IMR-90 (cell line): ENCODE results near the gene TMEM163. TPM values are rescaled to one million over a fixed set of nuclear protein-coding genes. Genes with fewer than 3 reads are reported as not detected.

Experiments
- ATAC-seq: fragments of 200-7000 bp; cut with Tn5 transposase; 2 replicates; pipeline ENCODE4 v1.9.1; 2020; ENCODE audit warnings: low read depth, mild to moderate bottlenecking, moderate library complexity
- BruUV-seq: library from RNA; stranded (reverse); fragments of 400-500 nt; replicated peaks from 2 replicates; lab custom pipeline; 2021; lab: Mats Ljungman, UMichigan
- CTCF ChIA-PET: fragments of 300-600 bp; formaldehyde crosslinking; extraction: SDS; loops from one replicate; lab custom pipeline; 2021; ENCODE audit warnings: antibody characterized with exemption; lab: Yijun Ruan, JAX
- POLR2A ChIA-PET: fragments of 300-600 bp; sonication (Branson Sonifier 250); formaldehyde crosslinking; loops from one replicate; lab custom pipeline; 2022; ENCODE audit warnings: antibody characterized with exemption; ENCODE audit not compliant: unreplicated experiment; lab: Charles Lee
- DNase-seq: peaks from one replicate; pipeline ENCODE4 v3.0.0; 2013
- H2AFZ ChIP-seq: replicated peaks from 2 replicates; pipeline ENCODE3; 2013; ENCODE audit warnings: low read length, mild to moderate bottlenecking; ENCODE audit not compliant: poor library complexity
- H2AK5ac ChIP-seq: 2 replicates; pipeline ENCODE4 v1.6.1; 2013; ENCODE audit warnings: low read depth, low read length, inconsistent platforms
- H2AK9ac ChIP-seq: replicated peaks from 2 replicates; pipeline ENCODE3; 2013; ENCODE audit warnings: mild to moderate bottlenecking, low read depth, low read length, moderate library complexity; ENCODE audit not compliant: poor library complexity
- H2BK120ac ChIP-seq: 2 replicates; pipeline ENCODE4 v1.6.1; 2013; ENCODE audit warnings: low read depth, low read length, inconsistent platforms
- H2BK15ac ChIP-seq: 3 replicates; pipeline ENCODE4 v1.6.1; 2013; ENCODE audit warnings: low read depth, low read length, inconsistent platforms
- H2BK20ac ChIP-seq: 2 replicates; pipeline ENCODE4 v1.6.1; 2013; ENCODE audit warnings: low read depth, mild to moderate bottlenecking, inconsistent platforms, low read length, moderate library complexity
- H2BK5ac ChIP-seq: 2 replicates; pipeline ENCODE4 v1.6.1; 2013; ENCODE audit warnings: mild to moderate bottlenecking, low read depth, low read length, inconsistent platforms; ENCODE audit not compliant: poor library complexity, severe bottlenecking
- H3K14ac ChIP-seq: replicated peaks from 2 replicates; pipeline ENCODE4 v1.6.1; 2013; ENCODE audit warnings: low read depth, low read length, inconsistent platforms
- H3K18ac ChIP-seq: 2 replicates; pipeline ENCODE4 v1.6.1; 2013; ENCODE audit warnings: low read depth, low read length, control low read depth
- H3K23ac ChIP-seq: 2 replicates; pipeline ENCODE4 v1.6.1; 2013; ENCODE audit warnings: low read depth, low read length, inconsistent platforms
- H3K27ac ChIP-seq: 2 replicates; pipeline ENCODE4 v1.5.1; 2013; ENCODE audit warnings: mild to moderate bottlenecking, control low read depth, low read length; ENCODE audit not compliant: insufficient read depth
- H3K27me3 ChIP-seq: 2 replicates; pipeline ENCODE4 v1.6.1; 2013; ENCODE audit warnings: low read length; ENCODE audit not compliant: control insufficient read depth, insufficient read depth
- H3K36me3 ChIP-seq: 2 replicates; pipeline ENCODE4 v1.6.1; 2013; ENCODE audit warnings: low read length, mixed read lengths; ENCODE audit not compliant: control insufficient read depth, insufficient read depth
- H3K4ac ChIP-seq: 2 replicates; pipeline ENCODE4 v1.6.1; 2013; ENCODE audit warnings: low read depth, low read length, inconsistent platforms
- H3K4me1 ChIP-seq: 2 replicates; pipeline ENCODE4 v1.6.1; 2013; ENCODE audit warnings: low read length, mixed read lengths; ENCODE audit not compliant: control insufficient read depth, insufficient read depth
- H3K4me2 ChIP-seq: 2 replicates; pipeline ENCODE4 v1.6.1; 2013; ENCODE audit warnings: low read depth, mild to moderate bottlenecking, control low read depth, low read length, moderate library complexity
- H3K4me3 ChIP-seq: 2 replicates; pipeline ENCODE4 v1.5.1; 2013; ENCODE audit warnings: low read depth, mild to moderate bottlenecking, control low read depth, low read length, moderate library complexity; ENCODE audit not compliant: insufficient read depth
- H3K56ac ChIP-seq: 2 replicates; pipeline ENCODE4 v1.6.1; 2013; ENCODE audit warnings: low read length, inconsistent platforms; ENCODE audit not compliant: insufficient read depth; ENCODE audit errors: extremely low read depth
- H3K79me1 ChIP-seq, 2 experiments: 2 replicates each; pipeline ENCODE4 v1.6.1; 2013; ENCODE audit warnings: low read length in 2 of 2, inconsistent platforms in 1 of 2, low read depth in 1 of 2
- H3K9ac ChIP-seq: 2 replicates; pipeline ENCODE4 v1.6.1; 2013; ENCODE audit warnings: low read depth, low read length, control low read depth
- H3K9me1 ChIP-seq: 2 replicates; pipeline ENCODE4 v1.6.1; 2013; ENCODE audit warnings: low read length, inconsistent platforms; ENCODE audit not compliant: insufficient read depth
- H3K9me3 ChIP-seq: 2 replicates; pipeline ENCODE4 v1.6.1; 2013; ENCODE audit warnings: low read length; ENCODE audit not compliant: control insufficient read depth, insufficient read depth
- H4K20me1 ChIP-seq: 2 replicates; pipeline ENCODE4 v1.6.1; 2013; ENCODE audit warnings: low read length, inconsistent platforms; ENCODE audit not compliant: insufficient read depth
- H4K5ac ChIP-seq: 2 replicates; pipeline ENCODE4 v1.6.1; 2013; ENCODE audit warnings: mild to moderate bottlenecking, low read depth, low read length, control low read depth
- H4K8ac ChIP-seq, 2 experiments: 2 replicates each; pipeline ENCODE4 v1.6.1; 2013; ENCODE audit warnings: low read depth in 2 of 2, low read length in 2 of 2, control low read depth in 1 of 2, inconsistent platforms in 1 of 2
- H4K91ac ChIP-seq: 2 replicates; pipeline ENCODE4 v1.6.1; 2013; ENCODE audit warnings: low read depth, low read length, inconsistent platforms; ENCODE audit not compliant: insufficient read depth
- BHLHE40 ChIP-seq: fragments of 150-350 bp; IDR thresholded peaks from 2 replicates; pipeline ENCODE4 v1.6.1; 2016; ENCODE audit warnings: mild to moderate bottlenecking, low read depth, low read length
- CEBPB ChIP-seq: IDR thresholded peaks from 2 replicates; pipeline ENCODE4 v1.6.1; 2012; ENCODE audit warnings: low read depth, low read length, improper control_type of control experiment
- CHD1 ChIP-seq: IDR thresholded peaks from 2 replicates; pipeline ENCODE4 v1.6.1; 2012; ENCODE audit warnings: low read depth, low read length, improper control_type of control experiment
- FOS ChIP-seq: fragments of 150-350 bp; IDR thresholded peaks from 2 replicates; pipeline ENCODE4 v1.6.1; 2016; ENCODE audit warnings: low read depth, low read length
- MAFK ChIP-seq: IDR thresholded peaks from 2 replicates; pipeline ENCODE4 v1.6.1; 2012; ENCODE audit warnings: low read depth, low read length, improper control_type of control experiment
- MAZ ChIP-seq: IDR thresholded peaks from 2 replicates; pipeline ENCODE4 v1.6.1; 2012; ENCODE audit warnings: low read depth, mild to moderate bottlenecking, low read length, improper control_type of control experiment, moderate library complexity, borderline replicate concordance
- MXI1 ChIP-seq: IDR thresholded peaks from 2 replicates; pipeline ENCODE4 v1.6.1; 2012; ENCODE audit warnings: low read depth, mild to moderate bottlenecking, low read length, moderate library complexity, borderline replicate concordance
- NFE2L2 ChIP-seq: fragments of 150-350 bp; IDR thresholded peaks from 2 replicates; pipeline ENCODE4 v1.6.1; 2016; ENCODE audit warnings: low read depth, mild to moderate bottlenecking, low read length
- POLR2A ChIP-seq: IDR thresholded peaks from 2 replicates; pipeline ENCODE4 v1.6.1; 2012; ENCODE audit warnings: mild to moderate bottlenecking, low read depth, low read length
- RAD21 ChIP-seq: IDR thresholded peaks from 2 replicates; pipeline ENCODE4 v1.6.1; 2012; ENCODE audit warnings: low read length, improper control_type of control experiment
- RCOR1 ChIP-seq: IDR thresholded peaks from 2 replicates; pipeline ENCODE4 v1.6.1; 2012; ENCODE audit warnings: mild to moderate bottlenecking, low read length, improper control_type of control experiment; ENCODE audit not compliant: insufficient replicate concordance
- RFX5 ChIP-seq: IDR thresholded peaks from 2 replicates; pipeline ENCODE4 v1.8.0; 2012; ENCODE audit warnings: low read depth, mild to moderate bottlenecking, low read length, moderate library complexity
- SMC3 ChIP-seq: fragments of 150-350 bp; IDR thresholded peaks from 2 replicates; pipeline ENCODE4 v1.6.1; 2016; ENCODE audit warnings: low read depth, mild to moderate bottlenecking, antibody characterized with exemption, low read length, moderate library complexity
- WGBS, 2 experiments: methylation state at CpG; one replicate each; pipeline versions ENCODE4 v1.1.5 to v1.1.7; 2013; ENCODE audit warnings: missing lambda C conversion rate in 2 of 2; ENCODE audit not compliant: insufficient read length in 1 of 2; ENCODE audit errors: extremely low coverage in 2 of 2; 5-methylcytosine and 5-hydroxymethylcytosine counted together
- dilution Hi-C: fragments of 300-500 bp; cut with HindIII; formaldehyde crosslinking; loops from one replicate; pipeline ENCODE4 v1.14.3; 2018; ENCODE audit warnings: low sequenced_read_pairs; ENCODE audit not compliant: unreplicated experiment
- in situ Hi-C: fragments of 300-500 bp; cut with MboI; formaldehyde crosslinking; loops from 3 replicates; pipeline ENCODE4 v1.14.3; 2019; ENCODE audit warnings: low sequenced_read_pairs, inconsistent platforms, mixed read lengths
- intact Hi-C: fragments of 100-400 bp; cut with micrococcal nuclease; formaldehyde crosslinking; loops from 2 replicates; pipeline ENCODE4 v1.10.0; 2022
- polyA plus RNA-seq, 3 experiments: library from polyadenylated mRNA; depleted of rRNA; stranded (reverse); fragments of >200 nt; gene quantifications; 2 replicates each; pipeline ENCODE4 v1.2.3, GENCODE V29; 2012; ENCODE audit warnings: low replicate concordance in 1 of 3
- total RNA-seq: library from RNA; depleted of rRNA; stranded (reverse); fragments of >200 nt; gene quantifications from 2 replicates; pipeline ENCODE4 v1.2.3, GENCODE V29; 2012
- TF ChIP-seq, protein P1 (sequence below): fragments of 150-350 bp; IDR thresholded peaks from 2 replicates; pipeline ENCODE4 v1.6.1; 2017; ENCODE audit warnings: mild to moderate bottlenecking, antibody characterized with exemption, low read length, low read depth
- TF ChIP-seq, protein P2 (sequence below): fragments of 150-350 bp; IDR thresholded peaks from 2 replicates; pipeline ENCODE4 v1.6.1; 2016; ENCODE audit warnings: low read depth, mild to moderate bottlenecking, low read length, moderate library complexity, borderline replicate concordance
- TF ChIP-seq, protein P3 (sequence below): conservative IDR thresholded peaks from 2 replicates; pipeline ENCODE4 v1.5.1; 2012; ENCODE audit warnings: mild to moderate bottlenecking, low read depth, low read length, improper control_type of control experiment

The TMEM163 gene
- total and polyA plus RNA-seq, 2 of the 4 experiments (the other 2 are of a cell fraction) = not detected

DNA sequence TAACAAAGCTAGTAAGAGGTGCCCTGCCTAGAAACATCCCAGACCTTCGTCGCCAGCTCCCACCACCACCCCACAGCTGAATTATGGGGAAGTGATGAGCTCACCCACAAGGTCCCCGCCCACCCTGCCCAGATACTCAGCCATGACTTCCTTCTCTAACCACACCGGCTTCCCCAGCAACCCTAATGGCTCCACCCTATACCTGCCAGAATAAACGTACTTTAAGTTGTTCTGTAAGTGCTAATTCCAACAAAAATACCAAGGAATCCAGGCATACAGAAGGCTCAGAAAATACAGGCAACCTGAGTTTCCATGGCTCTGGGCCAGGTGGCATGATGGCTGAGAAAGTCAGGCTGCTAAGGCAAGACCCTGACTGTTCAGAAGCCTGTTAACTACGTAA lies 39.1 kb downstream of the TMEM163 start:
- H3K23ac ChIP-seq = no peak overlapping the region
- in situ Hi-C loops (no loop called here), dilution Hi-C loops (no loop called here), intact Hi-C loops (no loop called here)
- ChIA-PET CTCF (no interaction called here), POLR2A (no interaction called here)
- H2AFZ ChIP-seq = no peak overlapping the region
- H3K14ac ChIP-seq = no peak overlapping the region
- ATAC-seq (no peak), DNase-seq (no peak)
- H2BK20ac ChIP-seq = no peak overlapping the region
- no peak for TF ChIP-seq RAD21
- no peak for TF ChIP-seq MXI1
- TF ChIP-seq, protein P1, sequence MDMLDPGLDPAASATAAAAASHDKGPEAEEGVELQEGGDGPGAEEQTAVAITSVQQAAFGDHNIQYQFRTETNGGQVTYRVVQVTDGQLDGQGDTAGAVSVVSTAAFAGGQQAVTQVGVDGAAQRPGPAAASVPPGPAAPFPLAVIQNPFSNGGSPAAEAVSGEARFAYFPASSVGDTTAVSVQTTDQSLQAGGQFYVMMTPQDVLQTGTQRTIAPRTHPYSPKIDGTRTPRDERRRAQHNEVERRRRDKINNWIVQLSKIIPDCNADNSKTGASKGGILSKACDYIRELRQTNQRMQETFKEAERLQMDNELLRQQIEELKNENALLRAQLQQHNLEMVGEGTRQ = no peak
- no peak for TF ChIP-seq NFE2L2
- no peak for TF ChIP-seq BHLHE40
- TF ChIP-seq, protein P2, sequence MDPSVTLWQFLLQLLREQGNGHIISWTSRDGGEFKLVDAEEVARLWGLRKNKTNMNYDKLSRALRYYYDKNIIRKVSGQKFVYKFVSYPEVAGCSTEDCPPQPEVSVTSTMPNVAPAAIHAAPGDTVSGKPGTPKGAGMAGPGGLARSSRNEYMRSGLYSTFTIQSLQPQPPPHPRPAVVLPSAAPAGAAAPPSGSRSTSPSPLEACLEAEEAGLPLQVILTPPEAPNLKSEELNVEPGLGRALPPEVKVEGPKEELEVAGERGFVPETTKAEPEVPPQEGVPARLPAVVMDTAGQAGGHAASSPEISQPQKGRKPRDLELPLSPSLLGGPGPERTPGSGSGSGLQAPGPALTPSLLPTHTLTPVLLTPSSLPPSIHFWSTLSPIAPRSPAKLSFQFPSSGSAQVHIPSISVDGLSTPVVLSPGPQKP = no peak
- no peak for TF ChIP-seq FOS
- no peak for TF ChIP-seq CHD1
- TF ChIP-seq RCOR1 = no peak
- no peak for TF ChIP-seq MAZ
- no peak for TF ChIP-seq POLR2A
- TF ChIP-seq CEBPB = no peak
- TF ChIP-seq MAFK = no peak
- TF ChIP-seq, protein P3, sequence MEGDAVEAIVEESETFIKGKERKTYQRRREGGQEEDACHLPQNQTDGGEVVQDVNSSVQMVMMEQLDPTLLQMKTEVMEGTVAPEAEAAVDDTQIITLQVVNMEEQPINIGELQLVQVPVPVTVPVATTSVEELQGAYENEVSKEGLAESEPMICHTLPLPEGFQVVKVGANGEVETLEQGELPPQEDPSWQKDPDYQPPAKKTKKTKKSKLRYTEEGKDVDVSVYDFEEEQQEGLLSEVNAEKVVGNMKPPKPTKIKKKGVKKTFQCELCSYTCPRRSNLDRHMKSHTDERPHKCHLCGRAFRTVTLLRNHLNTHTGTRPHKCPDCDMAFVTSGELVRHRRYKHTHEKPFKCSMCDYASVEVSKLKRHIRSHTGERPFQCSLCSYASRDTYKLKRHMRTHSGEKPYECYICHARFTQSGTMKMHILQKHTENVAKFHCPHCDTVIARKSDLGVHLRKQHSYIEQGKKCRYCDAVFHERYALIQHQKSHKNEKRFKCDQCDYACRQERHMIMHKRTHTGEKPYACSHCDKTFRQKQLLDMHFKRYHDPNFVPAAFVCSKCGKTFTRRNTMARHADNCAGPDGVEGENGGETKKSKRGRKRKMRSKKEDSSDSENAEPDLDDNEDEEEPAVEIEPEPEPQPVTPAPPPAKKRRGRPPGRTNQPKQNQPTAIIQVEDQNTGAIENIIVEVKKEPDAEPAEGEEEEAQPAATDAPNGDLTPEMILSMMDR = no peak
- TF ChIP-seq SMC3 = no peak
- no peak for TF ChIP-seq RFX5
- no peaks in the 10 kb centered on the region for H3K79me1 ChIP-seq
- H2AK9ac ChIP-seq = no peak overlapping the region
- no peak overlapping the region for H2AK5ac ChIP-seq
- H4K91ac ChIP-seq = no peak overlapping the region
- H3K36me3 ChIP-seq = no peaks in the 10 kb centered on the region
- no peaks in the 10 kb centered on the region for H3K9me1 ChIP-seq
- H4K5ac ChIP-seq = no peak overlapping the region
- no peak overlapping the region for H3K4ac ChIP-seq
- H3K27ac ChIP-seq = no peak overlapping the region
- H3K27me3 ChIP-seq = peaks cover 10% of the 10 kb centered on the region
- no peaks in the 10 kb centered on the region; the same call in 1 of the 2 replicates for H4K20me1 ChIP-seq
- no peaks in the 10 kb centered on the region for H3K4me1 ChIP-seq
- no CpG with 5 or more reads among the region's 6 CpGs for WGBS, 2 experiments
- H2BK120ac ChIP-seq = no peak overlapping the region
- H3K4me3 ChIP-seq = no peak overlapping the region
- H3K4me2 ChIP-seq = no peak overlapping the region
- no peak overlapping the region for H2BK5ac ChIP-seq
- no peaks in the 10 kb centered on the region for H3K9me3 ChIP-seq
- H3K9ac ChIP-seq = no peak overlapping the region
- H4K8ac ChIP-seq = no peak overlapping the region
- H2BK15ac ChIP-seq = no peak overlapping the region
- no peak overlapping the region for H3K18ac ChIP-seq
- BruUV-seq = no TSS peak
- H3K56ac ChIP-seq = no peak overlapping the region
